ENCODE measurements around the gene PGAP3.
"Not testable (repeated sequence)": the region's sequence is repeated elsewhere in the genome, so short reads cannot be mapped to it uniquely, and the experiment has no call there.

The PGAP3 gene

DNA sequence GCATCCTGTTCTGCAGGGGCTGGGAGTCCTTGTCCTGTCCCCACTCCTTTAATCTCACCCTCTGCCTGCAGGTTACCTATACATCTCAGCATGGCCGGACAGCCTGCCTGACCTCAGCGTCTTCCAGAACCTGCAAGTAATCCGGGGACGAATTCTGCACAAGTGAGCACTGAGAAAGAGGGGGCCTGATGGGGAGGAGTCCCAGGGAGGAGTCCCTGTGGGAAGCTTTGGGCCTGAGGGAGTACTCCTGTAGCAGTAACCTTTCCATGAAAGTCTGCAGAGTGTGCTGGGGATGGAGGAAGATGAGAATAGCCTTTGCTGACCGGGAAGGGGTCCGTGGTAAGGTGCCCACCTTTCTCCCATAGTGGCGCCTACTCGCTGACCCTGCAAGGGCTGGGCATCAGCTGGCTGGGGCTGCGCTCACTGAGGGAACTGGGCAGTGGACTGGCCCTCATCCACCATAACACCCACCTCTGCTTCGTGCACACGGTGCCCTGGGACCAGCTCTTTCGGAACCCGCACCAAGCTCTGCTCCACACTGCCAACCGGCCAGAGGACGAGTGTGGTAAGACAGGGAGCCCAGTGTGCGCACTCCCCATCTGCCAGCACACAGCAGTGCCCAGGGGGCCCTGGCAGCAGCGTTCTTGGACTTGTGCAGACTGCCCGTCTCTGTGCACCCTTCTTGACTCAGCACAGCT, 27.7 kb upstream of the PGAP3 start:
- DNase-seq (ENCODE audit: low read depth) = no peak

DNA sequence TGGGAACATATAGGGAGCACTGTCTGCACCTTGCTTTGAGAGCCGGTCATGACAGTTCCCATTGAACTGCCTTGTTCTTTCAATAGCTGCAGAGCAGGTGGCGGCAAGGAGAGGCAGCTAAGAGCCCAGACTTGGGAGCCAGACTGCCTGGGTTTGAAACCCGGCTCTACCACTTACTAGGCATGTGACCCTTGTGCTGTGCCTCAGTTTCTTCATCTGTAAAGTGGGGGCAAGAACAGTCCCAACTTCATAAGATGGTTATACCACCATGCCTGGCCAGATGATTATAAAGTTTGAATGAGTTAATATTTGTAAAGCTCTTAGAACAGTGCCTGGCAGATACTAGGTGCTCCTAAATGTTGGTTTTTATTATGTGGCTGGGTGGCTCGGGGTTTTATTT, 26.4 kb upstream of the PGAP3 start:
- DNase-seq (ENCODE audit: low read depth) = no peak

DNA sequence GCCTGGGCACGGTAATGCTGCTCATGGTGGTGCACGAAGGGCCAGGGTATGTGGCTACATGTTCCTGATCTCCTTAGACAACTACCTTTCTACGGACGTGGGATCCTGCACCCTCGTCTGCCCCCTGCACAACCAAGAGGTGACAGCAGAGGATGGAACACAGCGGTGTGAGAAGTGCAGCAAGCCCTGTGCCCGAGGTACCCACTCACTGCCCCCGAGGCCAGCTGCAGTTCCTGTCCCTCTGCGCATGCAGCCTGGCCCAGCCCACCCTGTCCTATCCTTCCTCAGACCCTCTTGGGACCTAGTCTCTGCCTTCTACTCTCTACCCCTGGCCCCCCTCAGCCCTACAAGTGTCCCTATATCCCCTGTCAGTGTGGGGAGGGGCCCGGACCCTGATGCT, 24.0 kb upstream of the PGAP3 start:
- no peak for DNase-seq (ENCODE audit: low read depth)

DNA sequence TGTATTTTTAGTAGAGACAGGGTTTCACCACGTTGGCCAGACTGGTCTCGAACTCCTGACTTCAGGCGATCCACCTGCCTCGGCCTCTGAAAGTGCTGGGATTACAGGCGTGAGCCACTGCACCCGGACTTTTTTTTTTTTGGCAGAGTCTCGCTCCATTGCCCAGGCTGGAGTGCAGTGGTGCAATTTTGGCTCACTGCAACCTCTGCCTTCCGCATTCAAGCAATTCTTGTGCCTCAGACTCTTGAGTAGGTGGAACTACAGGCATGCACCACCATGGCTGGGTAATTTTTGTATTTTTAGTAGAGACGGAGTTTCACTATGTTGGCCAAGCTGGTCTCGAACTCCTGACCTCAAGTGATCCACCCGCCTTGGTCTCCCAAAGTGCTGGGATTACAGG, 23.2 kb upstream of the PGAP3 start:
- not testable (repeated sequence) for DNase-seq (ENCODE audit: low read depth)

DNA sequence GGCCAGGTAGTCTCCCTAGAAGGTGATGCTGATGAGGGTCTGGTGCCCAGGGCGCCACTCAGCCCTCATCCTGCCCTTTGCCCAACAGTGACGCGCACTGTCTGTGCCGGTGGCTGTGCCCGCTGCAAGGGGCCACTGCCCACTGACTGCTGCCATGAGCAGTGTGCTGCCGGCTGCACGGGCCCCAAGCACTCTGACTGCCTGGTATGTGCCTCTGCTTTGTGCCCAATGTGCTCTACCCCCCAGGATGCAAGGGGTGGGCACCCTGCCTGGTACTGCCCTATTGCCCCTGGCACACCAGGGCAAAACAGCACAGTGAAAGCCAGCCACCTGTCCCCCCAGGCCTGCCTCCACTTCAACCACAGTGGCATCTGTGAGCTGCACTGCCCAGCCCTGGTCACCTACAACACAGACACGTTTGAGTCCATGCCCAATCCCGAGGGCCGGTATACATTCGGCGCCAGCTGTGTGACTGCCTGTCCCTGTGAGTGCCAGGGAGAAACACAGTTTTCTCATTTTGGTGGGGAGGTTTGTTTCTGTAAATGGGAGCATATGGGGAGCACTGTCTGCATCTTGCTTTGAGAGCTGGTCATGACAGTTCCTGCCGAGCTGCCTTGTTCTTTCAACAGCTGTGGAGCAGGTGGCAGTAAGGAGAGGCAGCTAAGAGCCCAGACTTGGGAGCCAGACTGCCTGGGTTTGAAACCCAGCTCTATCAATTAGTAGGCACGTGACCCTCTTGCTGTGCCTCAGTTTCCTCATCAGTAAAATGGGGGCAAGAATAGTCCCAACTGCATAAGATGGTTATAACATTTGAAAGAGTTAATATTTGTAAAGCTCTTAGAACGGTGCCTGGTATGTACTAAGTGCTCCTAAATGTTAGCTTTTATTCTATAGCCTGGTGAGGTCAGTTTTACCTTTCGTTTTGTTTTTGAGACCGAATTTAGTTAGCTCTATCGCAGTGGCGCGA, 22.4 kb upstream of the PGAP3 start:
- no peak for DNase-seq (ENCODE audit: low read depth)

DNA sequence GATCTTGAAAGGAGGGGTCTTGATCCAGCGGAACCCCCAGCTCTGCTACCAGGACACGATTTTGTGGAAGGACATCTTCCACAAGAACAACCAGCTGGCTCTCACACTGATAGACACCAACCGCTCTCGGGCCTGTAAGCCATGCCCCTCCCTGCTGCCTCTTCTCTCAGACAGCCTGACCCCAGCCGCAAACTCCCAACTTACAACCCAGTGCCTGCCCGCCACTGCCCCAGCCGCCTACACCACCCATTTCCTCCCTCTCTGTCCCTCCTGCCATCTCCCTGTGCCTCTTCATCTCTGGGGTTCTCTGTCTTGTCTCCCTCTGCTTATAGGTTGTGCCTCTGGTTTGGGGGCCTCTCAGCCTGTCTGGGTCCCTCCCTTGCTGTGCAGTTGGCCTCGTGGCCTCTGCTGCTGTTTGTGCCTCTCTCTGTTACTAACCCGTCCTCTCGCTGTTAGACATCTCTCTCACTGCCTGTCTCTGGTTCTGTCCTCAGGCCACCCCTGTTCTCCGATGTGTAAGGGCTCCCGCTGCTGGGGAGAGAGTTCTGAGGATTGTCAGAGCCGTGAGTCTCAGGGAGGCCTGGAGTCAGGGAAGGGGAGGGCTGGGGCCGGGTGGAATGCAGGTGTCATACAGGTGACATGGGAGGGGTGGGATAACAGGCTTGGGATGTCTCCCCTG, 21.6 kb upstream of the PGAP3 start:
- no peak for DNase-seq (ENCODE audit: low read depth)

DNA sequence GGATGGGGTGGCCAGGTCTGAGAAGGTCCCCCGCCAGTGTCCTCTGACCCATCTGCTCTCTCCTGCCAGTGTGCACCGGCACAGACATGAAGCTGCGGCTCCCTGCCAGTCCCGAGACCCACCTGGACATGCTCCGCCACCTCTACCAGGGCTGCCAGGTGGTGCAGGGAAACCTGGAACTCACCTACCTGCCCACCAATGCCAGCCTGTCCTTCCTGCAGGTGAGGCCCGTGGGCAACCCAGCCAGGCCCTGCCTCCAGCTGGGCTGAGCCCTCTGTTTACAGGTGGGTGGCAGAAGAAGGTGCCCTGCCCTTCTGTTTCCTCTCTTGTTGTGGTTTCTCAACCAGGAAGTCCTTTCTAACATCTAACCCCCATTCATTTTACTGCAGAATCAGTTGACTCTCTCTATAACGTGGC, 19.1 kb upstream of the PGAP3 start:
- DNase-seq (ENCODE audit: low read depth) = no peak

DNA sequence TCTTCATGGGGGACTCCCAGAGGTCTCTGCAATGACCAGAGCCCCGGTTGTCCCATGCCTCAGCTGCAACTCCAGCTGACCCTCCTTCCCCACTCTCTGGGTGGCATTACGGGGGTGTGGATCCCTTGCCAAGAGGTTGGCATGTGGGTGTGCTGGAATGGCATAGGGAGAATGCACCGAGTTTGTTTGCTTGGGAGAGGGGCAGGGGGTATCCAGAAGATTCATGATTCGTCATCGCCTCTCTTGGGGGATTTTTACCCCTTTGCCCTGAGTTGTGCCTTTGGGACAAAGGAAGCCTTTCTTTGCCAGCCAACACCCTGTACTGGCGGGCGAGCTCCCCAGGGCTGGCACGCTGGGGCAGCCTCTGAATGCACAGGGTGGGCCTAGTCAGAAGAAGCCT, 18.5 kb upstream of the PGAP3 start:
- no peak for DNase-seq (ENCODE audit: low read depth)

DNA sequence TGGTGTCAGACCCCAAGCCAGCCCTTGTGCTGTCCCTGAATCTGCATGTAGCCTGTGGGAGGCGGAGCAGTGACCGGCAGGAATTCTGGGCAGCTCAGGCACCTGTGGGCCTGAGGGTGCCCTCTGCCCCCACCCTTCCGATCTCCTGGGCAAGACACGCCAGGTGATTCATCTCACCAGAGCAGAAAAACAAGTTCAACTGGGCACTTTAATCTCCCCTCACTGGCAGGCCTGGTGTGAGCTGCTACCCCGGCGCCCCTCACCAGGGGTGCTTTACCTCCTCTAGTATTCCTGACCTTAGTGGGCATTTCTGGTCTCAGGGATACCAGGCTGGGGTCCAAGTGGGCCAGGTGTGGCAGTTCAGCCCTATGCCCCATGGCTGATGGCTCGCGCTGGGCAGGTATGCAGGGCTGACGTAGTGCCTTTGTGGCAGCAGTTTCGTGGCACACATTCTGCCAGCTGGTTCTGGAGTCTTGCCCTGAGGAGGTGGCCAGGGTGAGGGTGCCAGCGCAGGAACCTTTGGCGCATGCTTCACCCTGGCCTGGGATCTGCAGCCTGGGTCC, 18.0 kb upstream of the PGAP3 start:
- DNase-seq (ENCODE audit: low read depth) = no peak

DNA sequence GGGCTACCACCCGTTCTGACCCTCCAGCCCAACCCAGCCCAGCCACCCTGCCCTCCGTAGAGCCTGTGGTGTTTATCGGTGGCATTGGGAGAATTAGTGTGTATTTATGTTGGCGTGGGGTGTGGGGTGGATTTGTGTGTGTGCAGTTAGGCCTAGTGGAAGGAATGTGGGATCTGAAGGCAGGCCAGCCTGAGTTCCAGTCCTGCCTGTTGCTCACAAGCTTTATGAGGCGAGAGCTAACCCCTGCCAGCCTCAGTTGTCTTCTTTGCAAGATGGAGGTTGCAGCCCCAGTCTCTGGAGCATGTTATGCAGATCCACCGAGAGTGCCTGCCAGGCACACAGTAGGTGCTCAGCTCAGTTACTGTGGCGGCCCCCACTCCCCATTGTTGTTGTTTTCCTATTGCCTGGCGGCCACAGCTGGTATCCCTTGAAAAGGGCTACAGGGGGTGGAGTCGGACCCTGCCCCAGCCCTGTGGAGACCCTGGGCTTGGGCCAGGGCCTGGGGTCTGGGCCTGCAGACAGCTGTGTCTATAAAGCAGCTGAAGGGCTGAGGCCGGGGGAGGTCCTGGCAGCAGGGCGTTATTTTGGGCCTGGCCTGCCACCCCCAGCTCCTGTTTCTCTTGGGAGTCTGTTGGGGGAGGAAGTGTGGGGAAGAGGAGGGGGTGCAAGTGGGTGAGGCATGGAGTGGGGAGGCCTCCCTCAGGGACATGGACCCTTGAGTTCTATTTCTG, 17.1 kb upstream of the PGAP3 start:
- no peak for DNase-seq (ENCODE audit: low read depth)

DNA sequence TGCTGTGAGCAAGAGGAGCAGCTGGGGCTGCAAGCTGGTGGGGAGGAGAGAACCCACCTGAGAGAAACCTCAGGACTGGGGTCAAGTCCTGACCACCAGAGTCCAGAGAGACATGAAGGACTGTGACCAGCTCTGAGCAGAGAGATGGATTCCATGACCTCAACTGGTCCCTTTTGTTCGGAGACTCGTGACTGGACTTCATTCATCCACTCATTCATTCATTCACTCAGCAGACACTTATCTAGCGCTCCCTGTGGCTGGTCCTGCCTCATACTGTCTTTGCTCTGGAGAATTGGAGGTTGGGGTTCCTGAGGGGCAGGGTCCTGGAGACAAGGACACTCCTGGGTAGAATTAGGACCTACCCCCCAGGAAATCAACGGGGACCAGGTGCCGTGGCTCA, 16.1 kb upstream of the PGAP3 start:
- no peak for DNase-seq (ENCODE audit: low read depth)

DNA sequence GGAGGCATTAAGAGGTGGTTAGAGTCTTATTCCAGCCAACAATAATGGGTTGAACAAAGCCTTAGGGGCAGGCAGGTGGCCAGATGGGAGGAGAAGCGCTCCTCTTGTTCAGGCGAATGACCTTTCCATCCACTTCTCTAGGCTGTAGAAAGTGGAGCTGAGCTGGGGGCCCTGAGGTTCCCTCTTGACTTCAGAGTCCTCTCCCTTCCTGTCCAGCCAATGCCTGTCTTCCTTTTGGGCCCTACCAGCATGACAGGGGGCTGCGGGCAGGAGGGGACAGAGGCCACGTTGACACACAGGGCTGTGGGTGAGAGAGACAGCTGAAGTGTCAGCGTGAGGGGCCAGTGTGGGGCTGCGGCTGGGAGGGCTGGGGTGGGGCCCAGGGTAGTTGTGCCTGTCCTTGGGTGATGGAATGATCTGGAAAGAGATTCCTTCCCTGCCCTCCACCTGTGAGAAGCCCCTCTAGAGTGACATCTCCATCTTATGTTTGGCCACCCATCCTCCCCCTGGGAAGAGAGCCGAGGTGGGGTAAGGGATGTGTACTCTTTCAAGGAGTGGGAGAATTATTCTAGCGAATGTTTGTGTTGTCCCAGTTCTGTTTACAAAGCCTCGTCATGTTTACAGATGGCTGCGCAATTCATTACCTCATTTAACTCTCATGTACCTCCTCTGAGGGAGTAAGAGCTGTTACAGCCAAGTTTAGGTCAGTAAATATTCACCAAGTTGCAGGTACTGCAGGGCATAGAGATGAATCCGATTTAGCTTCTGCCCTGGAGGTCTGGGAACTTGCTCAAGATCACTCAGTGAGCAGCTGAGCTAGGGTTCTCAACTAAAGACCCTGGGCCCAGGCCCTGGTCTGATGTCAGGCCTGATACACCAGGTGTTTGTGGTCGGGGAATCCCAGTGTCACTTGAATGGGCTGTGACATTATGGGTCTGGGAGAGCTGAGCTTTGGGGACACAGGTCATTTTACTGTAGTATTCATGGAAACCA, 15.3 kb upstream of the PGAP3 start:
- DNase-seq (ENCODE audit: low read depth) = no peak

DNA sequence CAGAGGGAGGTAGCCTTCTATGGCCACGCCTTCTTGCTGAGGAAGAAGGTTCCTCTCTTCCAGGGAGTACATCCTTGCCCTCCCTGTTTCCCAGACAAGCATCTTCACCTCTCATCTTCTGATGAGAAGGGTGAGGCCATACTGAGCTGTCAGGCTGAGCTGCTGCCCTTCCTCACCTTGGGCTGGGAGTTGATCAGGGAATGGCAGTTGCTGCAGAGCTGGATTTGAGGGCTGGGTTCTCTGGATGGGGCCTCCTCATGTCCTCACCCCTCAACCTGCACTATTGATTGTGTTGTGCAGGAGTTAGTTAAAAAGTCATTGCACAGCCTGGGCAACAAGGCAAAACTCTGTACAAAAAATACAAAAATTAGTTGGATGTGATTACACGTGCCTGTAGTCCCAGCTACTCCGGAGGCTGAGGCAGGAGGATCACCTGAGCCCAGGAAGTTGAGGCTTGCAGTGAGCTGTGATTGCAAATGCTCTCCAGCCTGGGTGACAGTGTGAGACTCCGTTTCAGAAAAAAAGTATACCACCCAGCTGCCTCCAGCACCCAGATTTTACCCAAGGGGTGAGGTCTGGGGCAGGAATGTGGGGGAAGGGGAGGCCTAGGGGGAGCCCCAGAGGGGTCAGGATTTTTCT, 14.0 kb upstream of the PGAP3 start:
- DNase-seq (ENCODE audit: low read depth) = no peak

DNA sequence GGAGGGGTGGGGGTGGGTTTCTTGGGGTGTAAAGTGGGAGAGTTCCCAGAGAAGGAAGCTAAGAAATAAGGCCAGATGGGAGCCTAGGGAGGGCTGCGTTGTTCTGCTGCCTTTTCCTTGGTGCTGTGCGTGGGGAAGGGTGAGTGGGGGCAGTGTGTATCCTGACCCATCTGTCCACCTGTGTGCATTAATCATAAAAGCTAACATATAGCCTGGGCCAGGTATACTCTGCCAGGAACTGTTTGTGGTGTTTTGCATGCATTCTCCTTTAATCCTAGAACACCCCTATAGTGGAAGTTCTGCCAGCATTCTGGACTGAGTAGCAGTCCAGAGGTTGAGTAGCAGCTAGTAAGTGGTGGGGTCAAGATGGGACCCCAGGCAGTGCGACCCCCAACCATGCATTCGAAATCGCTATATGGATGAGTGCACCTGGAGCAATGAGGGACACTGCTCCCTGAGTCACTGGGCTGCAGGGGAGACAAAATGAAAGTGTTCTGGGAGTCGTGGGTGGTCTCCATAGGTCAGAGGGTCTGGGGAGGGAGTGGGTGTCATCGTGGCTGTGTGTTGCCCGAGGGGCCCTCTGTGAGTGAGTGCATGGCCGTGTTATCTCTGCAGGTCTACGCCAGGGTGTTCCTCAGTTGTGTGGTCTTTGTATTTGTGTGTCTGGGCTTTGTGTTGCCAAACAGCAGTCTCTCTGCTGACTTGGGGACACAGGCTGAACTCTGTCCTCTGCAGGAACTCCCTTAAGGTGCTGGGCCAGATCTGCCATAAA, 13.3 kb upstream of the PGAP3 start:
- no peak for DNase-seq (ENCODE audit: low read depth)

DNA sequence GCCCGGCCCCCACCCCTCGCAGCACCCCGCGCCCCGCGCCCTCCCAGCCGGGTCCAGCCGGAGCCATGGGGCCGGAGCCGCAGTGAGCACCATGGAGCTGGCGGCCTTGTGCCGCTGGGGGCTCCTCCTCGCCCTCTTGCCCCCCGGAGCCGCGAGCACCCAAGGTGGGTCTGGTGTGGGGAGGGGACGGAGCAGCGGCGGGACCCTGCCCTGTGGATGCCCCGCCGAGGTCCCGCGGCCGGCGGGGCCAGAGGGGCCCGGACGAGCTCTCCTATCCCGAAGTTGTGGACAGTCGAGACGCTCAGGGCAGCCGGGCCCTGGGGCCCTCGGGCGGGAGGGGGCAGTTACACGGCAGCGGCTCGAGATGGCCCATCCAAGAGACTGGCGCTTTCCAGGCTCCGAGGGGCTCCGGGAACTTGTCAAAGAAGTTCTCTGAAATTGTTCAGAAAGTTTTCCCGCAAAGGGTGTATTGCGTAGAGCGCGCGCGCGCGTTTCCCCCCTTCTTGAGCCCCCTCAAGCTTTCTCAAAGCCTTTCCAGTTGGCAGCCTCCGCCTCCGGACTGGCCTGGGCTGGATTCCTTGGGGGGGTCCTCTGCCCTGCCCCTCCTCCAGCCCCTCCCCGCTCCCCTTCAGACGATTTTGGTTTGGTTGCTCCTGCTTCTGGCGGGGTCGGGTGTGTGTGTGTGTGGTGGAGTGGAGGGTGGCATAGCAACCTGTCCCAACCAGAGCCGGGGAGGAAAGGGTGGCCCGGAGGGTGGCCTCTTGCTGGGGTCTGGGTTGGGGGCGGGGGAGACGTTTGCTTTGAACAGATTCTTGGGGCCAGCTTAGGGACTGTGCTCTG, 12.5 kb upstream of the PGAP3 start:
- no peak for DNase-seq (ENCODE audit: low read depth)

DNA sequence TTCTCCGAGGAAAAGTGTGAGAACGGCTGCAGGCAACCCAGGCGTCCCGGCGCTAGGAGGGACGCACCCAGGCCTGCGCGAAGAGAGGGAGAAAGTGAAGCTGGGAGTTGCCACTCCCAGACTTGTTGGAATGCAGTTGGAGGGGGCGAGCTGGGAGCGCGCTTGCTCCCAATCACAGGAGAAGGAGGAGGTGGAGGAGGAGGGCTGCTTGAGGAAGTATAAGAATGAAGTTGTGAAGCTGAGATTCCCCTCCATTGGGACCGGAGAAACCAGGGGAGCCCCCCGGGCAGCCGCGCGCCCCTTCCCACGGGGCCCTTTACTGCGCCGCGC, 11.9 kb upstream of the PGAP3 start, which contains the start of gene ERBB2:
Gene ERBB2, plus strand, starts transcription at position 247 of the 330 bp plus-strand sequence. CDS start 175 bp downstream, outside the sequence.
- DNase-seq (ENCODE audit: low read depth) = peak; percentile 49

DNA sequence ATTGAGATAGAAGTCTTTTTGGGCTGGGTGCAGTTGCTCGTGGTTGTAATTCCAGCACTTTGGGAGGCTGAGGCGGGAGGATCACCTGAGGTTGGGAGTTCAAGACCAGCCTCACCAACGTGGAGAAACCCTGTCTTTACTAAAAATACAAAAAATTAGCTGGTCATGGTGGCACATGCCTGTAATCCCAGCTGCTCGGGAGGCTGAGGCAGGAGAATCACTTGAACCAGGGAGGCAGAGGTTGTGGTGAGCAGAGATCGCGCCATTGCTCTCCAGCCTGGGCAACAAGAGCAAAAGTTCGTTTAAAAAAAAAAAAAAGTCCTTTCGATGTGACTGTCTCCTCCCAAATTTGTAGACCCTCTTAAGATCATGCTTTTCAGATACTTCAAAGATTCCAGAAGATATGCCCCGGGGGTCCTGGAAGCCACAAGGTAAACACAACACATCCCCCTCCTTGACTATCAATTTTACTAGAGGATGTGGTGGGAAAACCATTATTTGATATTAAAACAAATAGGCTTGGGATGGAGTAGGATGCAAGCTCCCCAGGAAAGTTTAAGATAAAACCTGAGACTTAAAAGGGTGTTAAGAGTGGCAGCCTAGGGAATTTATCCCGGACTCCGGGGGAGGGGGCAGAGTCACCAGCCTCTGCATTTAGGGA, 11.4 kb upstream of the PGAP3 start:
- not testable (repeated sequence) for DNase-seq (ENCODE audit: low read depth)

DNA sequence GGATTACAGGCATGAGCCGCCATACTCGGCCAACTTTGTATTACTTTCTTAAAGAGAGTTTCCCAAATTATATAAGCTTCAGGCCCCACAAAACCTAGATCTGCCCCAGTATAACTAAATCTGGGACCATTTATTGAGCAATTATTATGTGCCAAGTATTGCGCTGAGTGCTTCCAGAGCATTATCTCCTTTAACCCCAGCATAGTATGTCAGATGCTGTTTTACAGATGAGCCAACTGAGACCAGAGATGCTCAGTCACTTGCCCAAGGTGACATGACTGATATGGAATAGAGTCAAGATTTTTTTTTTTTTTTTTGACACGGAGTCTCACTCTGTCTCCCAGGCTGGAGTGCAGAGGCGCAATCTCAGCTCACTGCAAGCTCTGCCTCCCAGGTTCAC, 10.1 kb upstream of the PGAP3 start:
- no peak for DNase-seq (ENCODE audit: low read depth)

Data from GM04503 (cell line).